Epithelial cell of esophagus (primary cell): ENCODE data around the gene PRR33.

ENCODE experiments used
- DNase-seq: peaks from one replicate; pipeline ENCODE4 v3.0.0; 2010; ENCODE audit warnings: low read depth
- H3K4me3 ChIP-seq: 2 replicates; pipeline ENCODE4 v1.5.1; 2011; ENCODE audit warnings: mild to moderate bottlenecking, low read length, control low read depth
- TF ChIP-seq, protein P1 (sequence below): IDR thresholded peaks from 2 replicates; pipeline ENCODE4 v1.5.1; 2011; ENCODE audit warnings: low read depth, mild to moderate bottlenecking, low read length, control low read depth, inconsistent platforms; ENCODE audit not compliant: insufficient read depth; ENCODE audit errors: missing control alignments

PRR33 gene

DNA sequence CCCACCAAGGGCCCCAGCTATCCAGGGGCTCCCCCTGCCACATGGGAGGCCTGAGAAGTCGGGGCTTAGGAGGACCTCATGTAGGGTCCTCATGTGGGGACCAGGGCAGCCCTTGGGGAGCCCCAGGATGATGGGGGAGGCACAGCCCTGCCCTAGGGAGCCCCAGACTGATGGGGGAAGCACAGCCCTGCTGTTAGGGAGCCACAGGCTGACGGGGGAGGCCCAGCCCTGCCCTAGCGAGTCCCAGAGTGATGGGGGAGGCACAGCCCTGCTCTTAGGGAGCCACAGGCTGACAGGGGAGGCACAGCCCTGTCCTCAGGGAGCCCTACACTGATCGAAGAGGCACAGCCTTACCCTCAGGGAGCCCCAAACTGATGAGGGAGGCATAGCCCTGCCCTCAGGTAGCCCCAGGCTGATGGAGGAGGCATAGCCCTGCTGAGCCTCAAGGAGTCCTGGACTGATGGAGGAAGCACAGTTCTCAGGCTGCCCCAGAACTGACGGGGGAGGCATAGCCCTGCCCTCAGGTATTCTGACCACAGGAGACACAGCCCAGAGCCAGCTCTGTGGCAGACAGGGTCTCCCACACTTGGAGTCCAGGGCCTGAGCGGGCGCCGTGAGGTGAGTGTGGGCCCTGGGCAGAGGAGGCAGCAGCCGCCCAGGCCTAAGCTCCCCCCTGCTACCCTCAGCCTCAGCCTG, 10.8 kb downstream of the PRR33 start:
- DNase-seq, result no peak
- TF ChIP-seq, protein P1, sequence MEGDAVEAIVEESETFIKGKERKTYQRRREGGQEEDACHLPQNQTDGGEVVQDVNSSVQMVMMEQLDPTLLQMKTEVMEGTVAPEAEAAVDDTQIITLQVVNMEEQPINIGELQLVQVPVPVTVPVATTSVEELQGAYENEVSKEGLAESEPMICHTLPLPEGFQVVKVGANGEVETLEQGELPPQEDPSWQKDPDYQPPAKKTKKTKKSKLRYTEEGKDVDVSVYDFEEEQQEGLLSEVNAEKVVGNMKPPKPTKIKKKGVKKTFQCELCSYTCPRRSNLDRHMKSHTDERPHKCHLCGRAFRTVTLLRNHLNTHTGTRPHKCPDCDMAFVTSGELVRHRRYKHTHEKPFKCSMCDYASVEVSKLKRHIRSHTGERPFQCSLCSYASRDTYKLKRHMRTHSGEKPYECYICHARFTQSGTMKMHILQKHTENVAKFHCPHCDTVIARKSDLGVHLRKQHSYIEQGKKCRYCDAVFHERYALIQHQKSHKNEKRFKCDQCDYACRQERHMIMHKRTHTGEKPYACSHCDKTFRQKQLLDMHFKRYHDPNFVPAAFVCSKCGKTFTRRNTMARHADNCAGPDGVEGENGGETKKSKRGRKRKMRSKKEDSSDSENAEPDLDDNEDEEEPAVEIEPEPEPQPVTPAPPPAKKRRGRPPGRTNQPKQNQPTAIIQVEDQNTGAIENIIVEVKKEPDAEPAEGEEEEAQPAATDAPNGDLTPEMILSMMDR, result no peak
- no peak overlapping the region for H3K4me3 ChIP-seq

DNA sequence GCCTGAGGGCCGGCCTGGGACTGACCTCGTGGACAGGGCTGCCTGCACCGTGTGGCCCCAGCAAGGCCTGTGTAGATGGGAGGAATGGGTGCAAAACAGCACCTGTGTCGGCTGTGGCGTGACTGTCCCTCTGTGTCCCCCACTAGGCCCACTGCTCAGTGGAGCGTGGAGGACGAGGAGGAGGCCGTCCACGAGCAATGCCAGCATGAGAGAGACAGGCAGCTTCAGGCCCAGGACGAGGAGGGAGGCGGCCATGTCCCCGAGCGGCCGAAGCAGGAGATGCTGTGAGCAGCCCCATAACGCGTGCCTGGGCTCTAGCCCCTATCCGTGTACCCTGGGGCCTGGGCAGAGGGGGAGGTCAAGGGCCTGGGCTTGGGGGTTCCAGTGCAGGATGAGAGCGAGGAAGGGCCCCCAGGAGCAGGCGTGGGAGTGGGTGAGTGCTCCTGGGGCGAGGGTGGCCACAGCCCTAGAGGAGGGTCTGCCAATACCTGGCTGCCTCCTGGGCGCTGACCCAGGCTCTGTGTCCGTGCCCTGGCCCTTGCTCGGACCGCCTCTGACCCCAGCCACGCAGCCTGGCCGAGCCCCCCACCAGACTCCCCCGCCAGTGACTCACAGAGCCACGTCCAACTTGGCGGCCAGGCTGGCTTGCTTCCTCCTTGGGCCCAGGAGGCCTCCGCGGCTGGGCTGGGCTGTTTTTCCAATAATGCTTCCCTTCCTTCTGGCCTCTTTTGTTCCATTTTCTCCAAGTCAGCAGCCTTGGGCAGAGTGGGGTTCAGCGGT, 11.6 kb downstream of the PRR33 start:
- TF ChIP-seq, protein P1, result no peak
- no peak for DNase-seq
- no peak overlapping the region for H3K4me3 ChIP-seq

DNA sequence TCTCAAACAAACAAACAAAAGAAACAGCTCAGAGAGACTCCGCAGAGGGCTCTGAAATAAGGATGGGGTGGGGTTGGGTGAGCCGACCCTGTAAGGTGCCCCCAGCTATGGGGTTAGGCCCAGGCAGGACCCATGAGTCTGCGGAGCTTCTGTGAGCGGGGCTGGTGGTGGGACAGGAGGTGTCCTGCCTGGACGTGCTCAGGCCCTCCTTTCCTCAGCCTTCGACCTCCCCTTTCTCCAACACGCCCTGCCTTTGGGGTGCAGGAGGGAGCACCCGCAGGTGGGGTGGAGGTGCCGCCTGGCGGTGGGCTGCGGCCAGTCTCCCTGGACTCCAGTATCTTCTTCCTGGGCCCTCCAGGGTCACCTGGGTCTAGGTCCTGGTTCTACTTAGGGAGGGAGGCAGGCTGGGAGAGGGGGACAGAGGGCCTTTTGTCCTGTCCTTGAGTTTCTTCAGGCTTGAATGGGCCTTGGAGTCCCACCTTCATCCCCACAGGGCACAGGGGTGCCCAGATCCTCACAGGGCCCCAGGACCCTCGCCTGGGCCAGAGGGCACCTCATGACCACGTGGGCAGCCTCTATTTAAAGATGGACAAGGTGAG, 12.3 kb downstream of the PRR33 start:
- DNase-seq, result no peak
- TF ChIP-seq, protein P1, result no peak
- no peak overlapping the region for H3K4me3 ChIP-seq

DNA sequence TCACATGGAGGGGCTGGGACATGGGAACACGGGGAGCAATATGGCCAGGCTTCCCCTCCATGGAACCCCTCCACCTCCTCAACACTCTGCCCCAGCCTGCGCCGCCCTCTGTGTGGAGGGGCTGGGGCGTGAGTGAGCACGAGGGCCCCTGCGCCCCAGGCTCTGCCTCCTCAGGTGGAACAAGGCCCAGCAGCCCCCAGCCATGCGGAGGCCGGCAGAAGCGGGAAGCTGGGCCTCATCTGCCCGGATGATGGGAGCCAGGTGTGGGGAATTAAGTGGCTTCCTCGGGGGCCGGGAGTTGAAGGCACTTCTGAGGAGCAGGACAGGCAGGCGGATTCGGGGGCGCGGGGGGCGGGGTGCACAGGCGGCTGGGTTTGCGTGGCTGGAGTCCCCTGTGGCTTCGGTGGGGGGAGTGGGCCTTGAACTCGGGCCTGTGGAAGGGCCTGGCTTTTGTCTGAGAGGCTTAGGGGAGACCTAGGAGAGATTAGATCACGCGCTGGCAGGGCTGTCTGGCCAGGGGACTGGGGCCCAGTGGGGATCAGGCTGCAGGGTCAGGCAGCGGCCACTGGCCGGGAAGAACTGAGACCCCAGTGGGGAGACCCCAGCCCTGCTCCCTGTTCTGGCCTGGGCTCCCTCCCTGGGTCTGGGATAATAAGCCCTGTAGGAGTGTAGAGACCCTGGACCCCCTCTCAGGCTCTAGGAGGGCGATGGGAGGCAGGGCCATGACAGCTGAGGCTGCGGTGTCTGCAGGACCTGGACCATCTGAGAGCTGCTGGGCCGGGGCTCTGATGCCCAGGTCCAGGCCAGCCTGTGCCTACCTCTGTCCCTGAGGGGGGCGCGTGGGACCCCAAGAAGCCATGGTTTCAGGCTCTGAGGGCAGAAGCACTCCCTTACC, 13.3 kb downstream of the PRR33 start:
- TF ChIP-seq, protein P1, result no peak
- no peak for DNase-seq

DNA sequence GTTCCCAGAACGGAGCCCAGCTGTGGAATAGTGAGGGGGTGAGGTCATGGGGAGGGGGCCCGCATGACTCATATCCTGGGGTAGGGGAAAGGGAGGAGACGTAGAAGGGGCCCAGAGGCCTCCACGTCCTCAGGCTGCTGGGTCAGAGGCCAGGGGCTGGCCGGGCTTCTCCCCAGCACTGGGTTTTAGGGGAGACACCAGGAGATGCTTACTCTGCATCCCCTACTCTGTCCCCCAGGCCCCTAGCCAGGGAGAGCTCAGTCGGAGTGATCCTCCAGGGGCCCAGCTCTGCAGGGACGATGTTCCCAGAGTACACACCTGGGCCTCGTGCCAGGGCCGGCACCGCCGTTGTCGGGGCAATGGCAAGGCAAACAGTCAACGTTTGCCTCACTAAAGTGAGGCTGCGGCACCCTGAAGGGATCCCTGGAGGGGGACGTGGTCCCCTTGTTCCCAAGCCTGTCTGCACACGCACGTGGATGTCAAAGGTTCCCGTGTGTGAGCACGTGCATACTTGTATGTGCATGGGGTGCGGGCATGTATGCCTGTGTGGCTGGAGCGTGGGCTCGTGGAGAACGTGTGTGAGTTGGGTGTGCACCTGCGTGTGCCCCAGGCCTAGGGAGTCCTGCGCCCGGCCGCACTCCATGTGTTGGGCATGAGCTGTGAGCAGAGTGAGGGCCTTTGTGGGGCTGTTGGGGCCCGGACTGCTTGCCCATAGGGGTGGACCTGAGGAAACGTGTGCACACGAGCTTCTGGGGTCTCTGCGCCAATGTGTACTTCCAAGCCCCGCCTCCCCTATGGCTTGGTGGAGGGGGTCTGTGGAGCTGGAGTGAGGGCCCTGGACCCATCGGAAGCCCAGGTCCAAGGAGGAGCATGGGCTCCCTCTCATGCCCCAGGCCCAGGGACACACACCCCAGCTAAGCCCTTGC, 14.2 kb downstream of the PRR33 start:
- peak; percentile 48 for DNase-seq

More for the DNA sequence above, 13.3 kb downstream of the PRR33 start:
- no peak overlapping the region for H3K4me3 ChIP-seq

More for the DNA sequence above, 14.2 kb downstream of the PRR33 start:
- TF ChIP-seq, protein P1, result no peak
- no peak overlapping the region for H3K4me3 ChIP-seq
